AG04450 (cell line): ENCODE measurements around the gene PSAT1. TPM values are rescaled to one million over a fixed set of nuclear protein-coding genes. Genes with fewer than 3 reads are reported as not detected.

Experiments used
- CTCF ChIA-PET: fragments of 300-600, 350-600 bp; formaldehyde crosslinking; extraction: SDS; loops from one replicate; lab custom pipeline; 2022; ENCODE audit warnings: antibody characterized with exemption, inconsistent platforms; lab: Charles Lee
- POLR2A ChIA-PET: fragments of 350-600 bp; formaldehyde crosslinking; extraction: SDS; loops from one replicate; lab custom pipeline; 2021; ENCODE audit warnings: antibody characterized with exemption, inconsistent platforms; lab: Yijun Ruan, JAX
- DNase-seq: peaks from one replicate; pipeline ENCODE4 v3.0.0-alpha.2; 2011; ENCODE audit warnings: low read depth, low spot score
- H3K27ac ChIP-seq: one replicate; pipeline ENCODE4 v1.5.1; 2012; ENCODE audit warnings: low read depth, low read length, control low read depth
- H3K27me3 ChIP-seq: one replicate; pipeline ENCODE4 v1.6.0; 2012; ENCODE audit warnings: low read length; ENCODE audit not compliant: control insufficient read depth, insufficient read depth
- H3K4me3 ChIP-seq: 2 replicates; pipeline ENCODE4 v1.5.1; 2011; ENCODE audit warnings: mild to moderate bottlenecking, low read depth, low read length, control low read depth
- H3K9me3 ChIP-seq: 2 replicates; pipeline ENCODE4 v1.5.1; 2012; ENCODE audit warnings: low read length; ENCODE audit not compliant: control insufficient read depth, insufficient read depth
- CTCF ChIP-seq: IDR thresholded peaks from 2 replicates; pipeline ENCODE4 v1.5.1; 2011; ENCODE audit warnings: low read depth, low read length, control low read depth, inconsistent platforms
- polyA plus RNA-seq: library from polyadenylated mRNA; depleted of rRNA; stranded (reverse); fragments of >200 nt; gene quantifications from 2 replicates; pipeline ENCODE4 v1.2.3, GENCODE V29; 2011

Gene PSAT1
- polyA plus RNA-seq, 1 experiment: 271 TPM

DNA sequence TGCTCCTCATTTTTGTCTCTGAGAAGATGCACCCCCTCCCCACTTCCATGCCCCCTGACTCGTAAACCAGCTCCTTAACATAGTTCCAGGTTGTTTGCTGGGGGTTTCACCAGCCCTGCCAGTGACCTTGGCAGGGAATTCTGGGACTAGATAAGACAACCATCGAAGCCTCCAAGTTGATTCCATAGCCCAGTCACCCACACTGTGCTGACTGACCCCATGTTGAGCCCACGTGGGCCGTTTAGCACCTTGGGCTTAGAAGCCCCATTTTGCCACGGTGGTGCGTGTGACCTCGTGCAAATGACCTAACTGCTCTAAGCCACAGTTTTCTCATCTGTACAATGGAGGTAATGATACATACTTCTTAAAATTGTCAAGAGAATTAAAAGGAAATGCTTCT lies 24.6 kb downstream of the PSAT1 start:
- CTCF ChIA-PET: no interaction called here

DNA sequence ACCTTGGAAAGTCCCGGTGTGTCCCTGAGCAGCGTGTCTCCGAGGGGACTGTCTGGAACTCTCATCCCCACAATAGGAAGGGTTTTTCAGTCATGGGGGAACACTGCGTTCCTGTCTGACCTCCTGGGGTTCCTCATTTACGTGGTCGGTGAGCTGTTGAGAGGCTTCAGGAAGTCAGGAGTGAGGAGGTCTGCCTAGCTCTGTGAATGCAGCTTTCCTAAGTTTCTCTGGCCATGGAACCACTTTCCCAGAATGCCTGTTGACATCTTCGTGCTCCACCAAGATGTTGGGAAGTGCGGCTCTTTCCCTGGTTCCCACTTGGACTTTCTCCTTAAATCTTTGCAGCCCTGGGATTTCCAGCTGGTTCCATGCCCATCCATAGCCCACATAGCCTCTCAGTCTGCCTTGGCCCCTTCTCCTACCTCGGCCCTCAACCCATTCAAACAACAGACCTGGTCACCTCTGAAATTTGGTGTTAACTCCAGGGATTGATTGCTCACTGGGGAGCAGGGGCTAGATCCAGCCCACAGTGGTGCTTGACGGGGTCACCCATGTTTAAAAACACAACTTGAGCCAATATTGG lies 27.2 kb downstream of the PSAT1 start:
- ChIA-PET POLR2A (no interaction called here), CTCF (no interaction called here)
- DNase-seq: no peak
- no peak for TF ChIP-seq CTCF
- H3K4me3 ChIP-seq: no peak overlapping the region
- H3K27ac ChIP-seq: no peak overlapping the region
- H3K9me3 ChIP-seq: no peaks in the 10 kb centered on the region
- no peaks in the 10 kb centered on the region for H3K27me3 ChIP-seq

More for the DNA sequence above, 24.6 kb downstream of the PSAT1 start:
- no peak overlapping the region for H3K27ac ChIP-seq
- POLR2A ChIA-PET: no interaction called here
- no peaks in the 10 kb centered on the region for H3K27me3 ChIP-seq
- no peak for TF ChIP-seq CTCF
- DNase-seq: no peak
- H3K9me3 ChIP-seq: no peaks in the 10 kb centered on the region
- H3K4me3 ChIP-seq: no peak overlapping the region

DNA sequence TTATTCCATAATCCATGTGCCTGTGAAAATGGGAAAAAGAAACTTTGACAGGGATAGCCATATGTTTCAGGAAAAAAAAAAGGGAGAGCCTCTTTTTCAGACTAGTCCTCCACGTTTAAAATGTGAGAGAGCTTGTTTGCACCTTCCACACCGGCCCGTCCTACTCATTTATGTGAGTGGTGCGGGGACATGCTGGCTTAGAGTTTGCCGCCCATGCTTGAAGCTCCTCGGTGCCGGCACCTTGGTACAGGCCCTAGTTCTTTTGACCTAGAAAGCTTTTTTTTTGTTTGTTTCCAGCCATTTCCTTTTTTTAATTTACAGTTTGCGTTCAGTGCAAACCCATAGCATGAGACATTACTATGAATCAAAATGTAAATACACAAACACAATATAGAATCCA lies 27.8 kb downstream of the PSAT1 start:
- POLR2A ChIA-PET: interaction anchor here (0.6 kb wide), 1 partner anchor 69 kb away, joined by 6 read pairs; no protein-coding TSS in a partner anchor

DNA sequence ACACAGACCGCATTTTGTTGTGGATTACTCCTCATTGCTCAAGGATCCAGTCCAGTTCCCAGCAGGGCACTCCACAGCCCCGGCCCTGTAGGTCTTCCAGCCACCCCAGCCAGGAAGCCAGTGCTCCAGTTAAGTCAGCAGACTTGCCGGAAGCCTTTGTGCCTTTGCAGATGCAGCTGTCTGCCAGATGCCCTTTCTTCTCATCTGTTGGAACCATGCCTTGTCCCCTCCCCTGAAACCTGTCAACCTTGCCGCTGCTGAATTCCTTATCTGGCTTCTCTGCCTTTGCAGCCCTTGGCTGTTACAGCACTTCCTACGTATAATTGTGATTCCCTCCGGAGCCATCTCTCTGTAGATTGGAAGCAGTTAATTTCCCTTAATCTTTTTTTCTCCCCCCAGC lies 28.4 kb downstream of the PSAT1 start:
- no peaks in the 10 kb centered on the region for H3K9me3 ChIP-seq
- ChIA-PET CTCF (no interaction called here), POLR2A (interaction anchor here (0.6 kb wide), 1 partner anchor 69 kb away, joined by 6 read pairs; no protein-coding TSS in a partner anchor)
- no peaks in the 10 kb centered on the region for H3K27me3 ChIP-seq
- TF ChIP-seq CTCF: no peak
- no peak overlapping the region for H3K27ac ChIP-seq
- DNase-seq: no peak
- H3K4me3 ChIP-seq: no peak overlapping the region

More for the DNA sequence above, 27.8 kb downstream of the PSAT1 start:
- Histone ChIP-seq H3K4me3 (no peak overlapping the region), H3K27ac (no peak overlapping the region), H3K27me3 (no peaks in the 10 kb centered on the region), H3K9me3 (no peaks in the 10 kb centered on the region)
- no peak for DNase-seq
- TF ChIP-seq CTCF: no peak
- CTCF ChIA-PET: no interaction called here

GRCh38 chr9:78325846-78326360 lies 29.0 kb downstream of the PSAT1 start:
- Histone ChIP-seq H3K27ac (no peak overlapping the region), H3K27me3 (no peaks in the 10 kb centered on the region), H3K4me3 (no peak overlapping the region), H3K9me3 (no peaks in the 10 kb centered on the region)
- ChIA-PET CTCF (interaction anchor here (0.6 kb wide), 1 partner anchor 727 kb away, joined by 3 read pairs; no protein-coding TSS in a partner anchor), POLR2A (no interaction called here)
- TF ChIP-seq CTCF: no peak
- DNase-seq: no peak
